Measurements from ENCODE around the gene VPS35L. TPM values are rescaled to one million over a fixed set of nuclear protein-coding genes. Genes with fewer than 3 reads are reported as not detected.

Gene VPS35L
- total RNA-seq, 4 donors from 2014 or later = 41.4 to 68.1 (median 61.1) TPM

DNA sequence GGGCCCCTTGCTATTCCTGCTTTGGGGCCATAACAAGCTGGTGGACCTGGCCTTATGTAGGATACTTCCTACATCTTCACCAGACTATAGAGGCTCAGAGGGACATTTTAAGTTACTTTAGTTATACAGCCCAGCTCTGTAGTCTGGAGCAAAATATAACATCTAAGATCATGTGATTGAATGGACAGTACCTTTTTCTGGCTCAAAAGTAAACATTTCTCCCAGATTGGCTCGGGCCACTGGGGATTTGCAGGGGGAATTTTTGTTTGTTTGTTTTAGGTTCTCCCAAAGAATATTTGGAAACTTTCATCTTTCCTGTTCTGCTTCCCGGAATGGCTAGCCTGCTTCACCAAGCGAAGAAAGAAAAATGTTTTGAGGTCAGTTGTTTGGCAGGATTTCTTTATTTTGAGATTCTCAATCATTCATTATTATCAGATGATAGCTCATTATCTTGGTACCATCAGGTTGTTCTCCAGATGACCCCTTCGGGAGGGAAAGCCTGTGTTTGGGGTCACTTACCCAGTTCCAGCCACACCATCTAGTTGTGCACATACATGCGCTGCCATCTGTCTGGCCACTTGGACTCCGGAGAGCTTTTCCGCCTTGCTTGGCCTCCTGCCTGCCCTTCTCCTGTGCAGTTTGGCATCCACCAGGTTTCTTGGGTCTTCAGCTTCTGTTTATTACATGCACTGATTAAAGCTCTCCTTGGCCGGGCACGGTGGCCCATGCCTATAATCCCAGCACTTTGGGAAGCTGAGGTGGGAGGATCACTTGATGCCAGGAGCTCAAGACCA, 179.8 kb downstream of the VPS35L start:
- DNase-seq (ENCODE audit: low spot score in 2 of 2) = no peak
- 52 to 65% methylated on average over 9 of the region's 9 CpGs for WGBS, 2 donors
- Histone ChIP-seq H3K4me1 (peaks cover 0 to 26% (median 0%) of the 10 kb centered on the region in 4 donors), H3K4me3 (no peak overlapping the region), H3K27ac (peak overlapping the region in 2 of 4 donors; percentile 64), H3K27me3 (no peaks in the 10 kb centered on the region), H3K9me3 (no peaks in the 10 kb centered on the region), H3K36me3 (peaks cover 0 to 67% (median 0%) of the 10 kb centered on the region in 3 donors)
- TF ChIP-seq EP300 (IDR thresholded peaks at IDR 0.05) = no peak
- TF ChIP-seq, protein P1, sequence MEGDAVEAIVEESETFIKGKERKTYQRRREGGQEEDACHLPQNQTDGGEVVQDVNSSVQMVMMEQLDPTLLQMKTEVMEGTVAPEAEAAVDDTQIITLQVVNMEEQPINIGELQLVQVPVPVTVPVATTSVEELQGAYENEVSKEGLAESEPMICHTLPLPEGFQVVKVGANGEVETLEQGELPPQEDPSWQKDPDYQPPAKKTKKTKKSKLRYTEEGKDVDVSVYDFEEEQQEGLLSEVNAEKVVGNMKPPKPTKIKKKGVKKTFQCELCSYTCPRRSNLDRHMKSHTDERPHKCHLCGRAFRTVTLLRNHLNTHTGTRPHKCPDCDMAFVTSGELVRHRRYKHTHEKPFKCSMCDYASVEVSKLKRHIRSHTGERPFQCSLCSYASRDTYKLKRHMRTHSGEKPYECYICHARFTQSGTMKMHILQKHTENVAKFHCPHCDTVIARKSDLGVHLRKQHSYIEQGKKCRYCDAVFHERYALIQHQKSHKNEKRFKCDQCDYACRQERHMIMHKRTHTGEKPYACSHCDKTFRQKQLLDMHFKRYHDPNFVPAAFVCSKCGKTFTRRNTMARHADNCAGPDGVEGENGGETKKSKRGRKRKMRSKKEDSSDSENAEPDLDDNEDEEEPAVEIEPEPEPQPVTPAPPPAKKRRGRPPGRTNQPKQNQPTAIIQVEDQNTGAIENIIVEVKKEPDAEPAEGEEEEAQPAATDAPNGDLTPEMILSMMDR (IDR thresholded peaks at IDR 0.05) = no peak
- no peak for TF ChIP-seq POLR2A (IDR thresholded peaks at IDR 0.05)

DNA sequence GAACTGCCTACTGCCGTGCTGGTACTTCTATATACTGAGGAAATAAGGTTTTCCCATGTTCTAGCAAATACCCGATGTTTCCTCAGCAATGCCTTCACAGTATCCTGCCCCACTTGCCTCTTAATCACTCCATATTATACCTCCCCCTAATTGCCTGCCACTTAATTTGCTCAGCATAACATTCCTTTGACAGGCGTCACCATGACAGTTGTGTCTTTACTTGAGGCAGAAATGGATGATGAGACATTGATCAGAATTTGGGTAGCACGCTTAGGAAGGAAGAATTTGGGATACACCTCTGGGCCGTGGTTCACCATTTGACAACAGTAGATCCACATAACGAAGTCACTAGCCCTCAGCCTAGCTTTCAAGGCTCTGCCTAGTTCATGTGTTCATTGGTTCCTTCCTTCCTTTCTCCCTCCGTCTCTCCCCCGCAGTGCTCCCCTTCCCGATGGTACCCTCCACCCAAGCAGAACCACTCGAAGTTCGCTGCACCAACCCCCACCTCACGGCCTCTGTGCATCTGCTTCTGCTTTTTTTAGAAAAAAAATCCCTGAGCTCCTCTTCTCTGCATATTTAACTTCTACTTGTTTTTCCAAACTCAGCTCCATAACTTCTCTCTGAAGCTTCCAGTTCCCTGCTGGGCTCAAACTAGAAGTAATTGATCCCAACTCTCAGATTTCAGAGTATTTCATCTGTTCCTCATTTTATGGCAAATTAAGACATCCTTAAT, 182.0 kb downstream of the VPS35L start:
- H3K4me1 ChIP-seq = peaks cover 0 to 26% (median 0%) of the 10 kb centered on the region in 4 donors
- no peak overlapping the region for H3K27ac ChIP-seq
- H3K27me3 ChIP-seq = no peaks in the 10 kb centered on the region
- H3K36me3 ChIP-seq = peaks cover 0 to 66% (median 0%) of the 10 kb centered on the region in 3 donors
- WGBS, 2 donors = 73 to 77% methylated on average over 12 of the region's 12 CpGs
- TF ChIP-seq POLR2A (IDR thresholded peaks at IDR 0.05) (no peak), EP300 (IDR thresholded peaks at IDR 0.05) (no peak)
- TF ChIP-seq, protein P1 (IDR thresholded peaks at IDR 0.05) = no peak
- H3K9me3 ChIP-seq = no peaks in the 10 kb centered on the region
- no peak overlapping the region for H3K4me3 ChIP-seq
- no peak for DNase-seq (ENCODE audit: low spot score in 2 of 2)

- H3K4me1 ChIP-seq = peaks cover 0 to 17% (median 0%) of the 10 kb centered on the region in 4 donors
- no peak overlapping the region for H3K27ac ChIP-seq
- H3K36me3 ChIP-seq = peaks cover 0 to 30% (median 0%) of the 10 kb centered on the region in 3 donors
- H3K27me3 ChIP-seq = no peaks in the 10 kb centered on the region
- WGBS, 2 donors = 90 to 100% methylated on average over 1 of the region's 1 CpG
- no peaks in the 10 kb centered on the region for H3K9me3 ChIP-seq
- no peak overlapping the region for H3K4me3 ChIP-seq
- TF ChIP-seq POLR2A (IDR thresholded peaks at IDR 0.05) (no peak), EP300 (IDR thresholded peaks at IDR 0.05) (no peak)
- TF ChIP-seq, protein P1 (IDR thresholded peaks at IDR 0.05) = no peak
- DNase-seq (ENCODE audit: low spot score in 2 of 2) = no peak
Measured at GRCh38 chr16:19741354-19741753, 185.9 kb downstream of the VPS35L start.

DNA sequence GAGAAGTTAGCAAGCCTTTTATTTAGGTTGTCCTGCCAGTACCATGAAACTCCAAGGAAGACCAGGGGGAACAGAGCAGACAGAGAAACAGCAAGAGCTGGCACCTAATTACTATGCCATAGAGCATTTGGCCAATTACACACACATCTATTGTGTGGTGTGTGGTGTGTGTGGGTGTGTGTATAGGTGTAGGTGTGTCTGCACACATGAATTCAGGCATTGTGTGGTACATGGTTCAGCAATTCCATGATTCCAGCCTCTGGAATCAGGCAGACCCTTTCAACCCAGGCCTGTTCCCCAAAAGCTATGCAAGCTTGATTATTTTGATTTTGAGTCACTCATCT, 188.3 kb downstream of the VPS35L start:
- DNase-seq (ENCODE audit: low spot score in 2 of 2) = no peak
- Histone ChIP-seq H3K36me3 (peaks cover 0 to 13% (median 0%) of the 10 kb centered on the region in 3 donors), H3K27ac (no peak overlapping the region), H3K9me3 (no peaks in the 10 kb centered on the region), H3K4me3 (no peak overlapping the region), H3K4me1 (peaks cover 0 to 28% (median 0%) of the 10 kb centered on the region in 4 donors), H3K27me3 (no peaks in the 10 kb centered on the region)
- TF ChIP-seq POLR2A (IDR thresholded peaks at IDR 0.05) (no peak), EP300 (IDR thresholded peaks at IDR 0.05) (no peak)
- TF ChIP-seq, protein P1 (IDR thresholded peaks at IDR 0.05) = no peak

- 79 to 83% methylated on average over 3 of the region's 3 CpGs for WGBS, 2 donors
- peaks cover 0 to 37% (median 0%) of the 10 kb centered on the region in 4 donors for H3K4me1 ChIP-seq
- DNase-seq (ENCODE audit: low spot score in 2 of 2) = no peak
- TF ChIP-seq, protein P1 (IDR thresholded peaks at IDR 0.05) = no peak
- TF ChIP-seq EP300 (IDR thresholded peaks at IDR 0.05) (no peak), POLR2A (IDR thresholded peaks at IDR 0.05) (no peak)
- no peaks in the 10 kb centered on the region for H3K9me3 ChIP-seq
- H3K27ac ChIP-seq = no peak overlapping the region
- no peak overlapping the region for H3K4me3 ChIP-seq
- H3K36me3 ChIP-seq = peaks cover 0 to 4% (median 0%) of the 10 kb centered on the region in 3 donors
- H3K27me3 ChIP-seq = no peaks in the 10 kb centered on the region
Measured at GRCh38 chr16:19744670-19745069, 189.2 kb downstream of the VPS35L start.

Data from tibial nerve (tissue), 4 donors.